Mesendoderm (in vitro differentiated cells): Measurements from ENCODE around the gene FBXO27.
A peak's percentile ranks its signal among the peaks of the same experiment; 100 is the strongest.

Experiments
- DNase-seq: peaks from one replicate; pipeline ENCODE4 v3.0.0; 2013
- H2AK5ac ChIP-seq: 2 replicates; pipeline ENCODE4 v1.6.1; 2013; ENCODE audit warnings: low read length, inconsistent platforms
- H2BK120ac ChIP-seq: 2 replicates; pipeline ENCODE4 v1.6.1; 2013; ENCODE audit warnings: low read depth, mild to moderate bottlenecking, low read length, moderate library complexity, mixed read lengths
- H2BK15ac ChIP-seq: replicated peaks from 2 replicates; pipeline ENCODE4 v1.6.1; 2013; ENCODE audit warnings: low read depth, mild to moderate bottlenecking, moderate library complexity
- H2BK5ac ChIP-seq: 2 replicates; pipeline ENCODE4 v1.6.1; 2013; ENCODE audit warnings: low read length, inconsistent platforms
- H3K18ac ChIP-seq: 2 replicates; pipeline ENCODE4 v1.6.1; 2013; ENCODE audit warnings: mild to moderate bottlenecking, low read length, mixed read lengths
- H3K23ac ChIP-seq: one replicate; pipeline ENCODE4 v1.6.1; 2013; ENCODE audit warnings: low read length
- H3K27ac ChIP-seq: 2 replicates; pipeline ENCODE4 v1.5.1; 2013; ENCODE audit warnings: low read depth, mild to moderate bottlenecking, inconsistent platforms, low read length, moderate library complexity
- H3K27me3 ChIP-seq: 2 replicates; pipeline ENCODE4 v1.6.1; 2013; ENCODE audit warnings: low read length, control low read depth, mild to moderate bottlenecking, inconsistent platforms; ENCODE audit not compliant: insufficient read depth, poor library complexity
- H3K36me3 ChIP-seq: 2 replicates; pipeline ENCODE4 v1.6.1; 2013; ENCODE audit warnings: low read length, inconsistent platforms; ENCODE audit not compliant: control insufficient read depth, insufficient read depth
- H3K4ac ChIP-seq: one replicate; pipeline ENCODE4 v1.6.1; 2013; ENCODE audit warnings: low read depth, mild to moderate bottlenecking, low read length, moderate library complexity
- H3K4me1 ChIP-seq: 2 replicates; pipeline ENCODE4 v1.6.1; 2013; ENCODE audit warnings: low read depth, low read length, inconsistent platforms; ENCODE audit not compliant: control insufficient read depth
- H3K4me2 ChIP-seq: 2 replicates; pipeline ENCODE4 v1.6.1; 2013; ENCODE audit warnings: low read length
- H3K4me3 ChIP-seq: 2 replicates; pipeline ENCODE4 v1.5.1; 2013; ENCODE audit warnings: mild to moderate bottlenecking, low read length
- H3K56ac ChIP-seq: one replicate; pipeline ENCODE4 v1.6.1; 2013; ENCODE audit warnings: low read length
- H3K79me1 ChIP-seq: 2 replicates; pipeline ENCODE4 v1.6.1; 2013; ENCODE audit warnings: low read length, inconsistent platforms
- H3K79me2 ChIP-seq: 2 replicates; pipeline ENCODE4 v1.6.1; 2013; ENCODE audit warnings: mild to moderate bottlenecking, low read length; ENCODE audit not compliant: control insufficient read depth, insufficient read depth
- H3K9ac ChIP-seq: 2 replicates; pipeline ENCODE4 v1.6.1; 2013; ENCODE audit warnings: low read length, inconsistent platforms
- H4K5ac ChIP-seq: one replicate; pipeline ENCODE4 v1.6.1; 2013; ENCODE audit warnings: low read length
- H4K8ac ChIP-seq: one replicate; pipeline ENCODE4 v1.6.1; 2013; ENCODE audit warnings: low read depth, mild to moderate bottlenecking, control low read depth, low read length, moderate library complexity
- WGBS: extraction: QIAGEN DNeasy Blood & Tissue Kit; methylation state at CpG from one replicate; pipeline ENCODE4 v1.1.7; 2013; ENCODE audit warnings: low lambda C conversion rate, missing lambda C conversion rate; ENCODE audit not compliant: insufficient coverage; ENCODE audit errors: extremely low coverage; 5-methylcytosine and 5-hydroxymethylcytosine counted together

FBXO27 gene

DNA sequence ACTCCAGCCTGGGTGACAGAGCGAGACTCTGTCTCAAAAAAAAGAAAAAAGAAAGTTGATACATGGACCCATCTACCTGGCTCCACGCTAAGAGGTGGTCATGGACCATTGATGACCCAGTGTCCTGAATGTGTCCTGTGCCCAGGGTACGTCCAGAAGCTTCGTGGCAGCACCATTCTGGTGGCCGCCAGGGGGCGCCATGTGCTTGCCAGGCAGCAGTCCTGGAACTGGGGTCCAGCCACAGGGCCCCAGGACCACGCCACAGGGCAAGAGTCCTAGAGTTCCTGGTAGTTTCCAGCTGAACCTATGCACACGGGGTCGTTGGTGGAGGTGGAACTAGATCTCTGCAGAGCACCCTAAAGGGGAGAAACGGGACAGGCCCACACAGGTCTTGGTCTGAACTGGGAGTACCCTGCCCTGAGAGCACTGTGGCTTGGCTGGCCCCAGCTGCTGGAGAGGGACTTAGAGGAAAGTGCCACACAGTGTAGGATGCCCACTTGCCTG is 19.9 kb upstream of the FBXO27 start:
- no peak overlapping the region for H3K9ac ChIP-seq
- H3K27me3 ChIP-seq: no peaks in the 10 kb centered on the region
- no peaks in the 10 kb centered on the region for H3K4me1 ChIP-seq
- peak; percentile 68 for DNase-seq
- H3K79me2 ChIP-seq: no peaks in the 10 kb centered on the region
- no peak overlapping the region for H3K4me2 ChIP-seq
- no peak overlapping the region for H3K23ac ChIP-seq
- H2AK5ac ChIP-seq: no peak overlapping the region
- H3K18ac ChIP-seq: no peak overlapping the region
- H3K4ac ChIP-seq: no peak overlapping the region
- no peak overlapping the region for H4K8ac ChIP-seq
- no peak overlapping the region for H3K4me3 ChIP-seq
- no peak overlapping the region for H2BK5ac ChIP-seq
- no peaks in the 10 kb centered on the region for H3K79me1 ChIP-seq
- H2BK120ac ChIP-seq: no peak overlapping the region
- H2BK15ac ChIP-seq: no peak overlapping the region
- H3K56ac ChIP-seq: no peak overlapping the region
- no CpG with 5 or more reads among the region's 10 CpGs for WGBS
- no peak overlapping the region for H4K5ac ChIP-seq
- no peak overlapping the region for H3K27ac ChIP-seq
- H3K36me3 ChIP-seq: no peaks in the 10 kb centered on the region

GRCh38 chr19:39047073-39047472 is 14.7 kb upstream of the FBXO27 start:
- H3K27ac ChIP-seq: no peak overlapping the region
- WGBS: no CpG with 5 or more reads among the region's 2 CpGs
- H3K36me3 ChIP-seq: no peaks in the 10 kb centered on the region
- H3K9ac ChIP-seq: no peak overlapping the region
- no peaks in the 10 kb centered on the region for H3K4me1 ChIP-seq
- no peak overlapping the region for H4K5ac ChIP-seq
- no peak overlapping the region for H3K4me2 ChIP-seq
- no peak overlapping the region for H3K23ac ChIP-seq
- H3K79me2 ChIP-seq: no peaks in the 10 kb centered on the region
- no peaks in the 10 kb centered on the region for H3K27me3 ChIP-seq
- no peak overlapping the region for H3K18ac ChIP-seq
- DNase-seq: no peak
- H3K4me3 ChIP-seq: no peak overlapping the region
- no peak overlapping the region for H3K4ac ChIP-seq
- H2BK15ac ChIP-seq: no peak overlapping the region
- H2BK120ac ChIP-seq: no peak overlapping the region
- no peak overlapping the region for H4K8ac ChIP-seq
- no peak overlapping the region for H2AK5ac ChIP-seq
- H2BK5ac ChIP-seq: no peak overlapping the region
- H3K56ac ChIP-seq: no peak overlapping the region
- H3K79me1 ChIP-seq: no peaks in the 10 kb centered on the region

GRCh38 chr19:39046037-39046821 is 13.9 kb upstream of the FBXO27 start:
- Histone ChIP-seq H3K23ac (no peak overlapping the region), H3K36me3 (no peaks in the 10 kb centered on the region), H3K27ac (no peak overlapping the region), H3K27me3 (no peaks in the 10 kb centered on the region), H4K8ac (no peak overlapping the region), H3K4me2 (no peak overlapping the region), H3K4ac (no peak overlapping the region), H3K56ac (no peak overlapping the region), H2AK5ac (no peak overlapping the region), H3K9ac (no peak overlapping the region), H4K5ac (no peak overlapping the region), H3K79me2 (no peaks in the 10 kb centered on the region), H3K4me3 (no peak overlapping the region), H2BK120ac (no peak overlapping the region), H2BK15ac (no peak overlapping the region), H3K18ac (no peak overlapping the region), H2BK5ac (no peak overlapping the region), H3K79me1 (no peaks in the 10 kb centered on the region), H3K4me1 (no peaks in the 10 kb centered on the region)
- WGBS: no CpG with 5 or more reads among the region's 7 CpGs
- peak; percentile 57 for DNase-seq

DNA sequence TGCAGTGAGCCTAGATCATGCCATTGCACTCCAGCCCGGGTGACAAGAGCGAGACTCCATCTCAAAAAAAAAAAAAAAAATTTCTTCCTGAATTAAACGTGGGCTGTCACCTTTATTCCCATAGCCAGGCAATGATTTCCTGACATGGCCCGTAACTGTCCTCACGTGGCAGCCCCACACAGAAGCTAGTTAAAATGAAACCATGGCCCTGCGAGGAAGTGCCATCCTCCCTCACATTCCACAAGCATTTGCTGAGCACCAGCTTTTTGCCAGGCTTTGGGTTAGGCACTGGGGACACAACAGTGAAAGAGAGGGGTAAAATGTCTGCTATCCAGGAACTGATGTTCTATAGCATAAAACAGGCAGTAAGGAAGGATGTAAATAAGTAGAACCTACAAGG is 13.2 kb upstream of the FBXO27 start:
- Histone ChIP-seq H3K27me3 (no peaks in the 10 kb centered on the region), H3K18ac (no peak overlapping the region), H3K4ac (no peak overlapping the region), H3K56ac (no peak overlapping the region), H2BK15ac (no peak overlapping the region), H3K4me2 (no peak overlapping the region), H2BK5ac (no peak overlapping the region), H3K4me1 (no peaks in the 10 kb centered on the region), H3K36me3 (no peaks in the 10 kb centered on the region), H3K79me2 (no peaks in the 10 kb centered on the region), H3K9ac (no peak overlapping the region), H2BK120ac (no peak overlapping the region), H4K5ac (no peak overlapping the region), H3K4me3 (no peak overlapping the region), H3K79me1 (no peaks in the 10 kb centered on the region), H2AK5ac (no peak overlapping the region), H3K27ac (no peak overlapping the region), H4K8ac (no peak overlapping the region), H3K23ac (no peak overlapping the region)
- no CpG with 5 or more reads among the region's 6 CpGs for WGBS
- DNase-seq: no peak

GRCh38 chr19:39038098-39038497 is 5.7 kb upstream of the FBXO27 start:
- no peak overlapping the region for H3K27ac ChIP-seq
- peak; percentile 81 for DNase-seq
- no peak overlapping the region for H2AK5ac ChIP-seq
- H3K18ac ChIP-seq: no peak overlapping the region
- H3K4me1 ChIP-seq: no peaks in the 10 kb centered on the region
- H3K36me3 ChIP-seq: no peaks in the 10 kb centered on the region
- no peak overlapping the region for H3K9ac ChIP-seq
- H3K27me3 ChIP-seq: no peaks in the 10 kb centered on the region
- H3K79me2 ChIP-seq: no peaks in the 10 kb centered on the region
- no peak overlapping the region for H2BK15ac ChIP-seq
- no peak overlapping the region for H2BK120ac ChIP-seq
- no peak overlapping the region for H3K23ac ChIP-seq
- H4K5ac ChIP-seq: no peak overlapping the region
- H3K56ac ChIP-seq: peak overlapping the region; percentile 30
- H3K4me3 ChIP-seq: no peak overlapping the region
- no peaks in the 10 kb centered on the region for H3K79me1 ChIP-seq
- WGBS: no CpG with 5 or more reads among the region's 9 CpGs
- no peak overlapping the region for H3K4me2 ChIP-seq
- no peak overlapping the region for H2BK5ac ChIP-seq
- H3K4ac ChIP-seq: no peak overlapping the region
- H4K8ac ChIP-seq: no peak overlapping the region

- Histone ChIP-seq H3K4me2 (no peak overlapping the region), H4K8ac (no peak overlapping the region), H3K4ac (no peak overlapping the region), H3K27me3 (no peaks in the 10 kb centered on the region), H3K79me2 (no peaks in the 10 kb centered on the region), H3K18ac (no peak overlapping the region), H3K27ac (no peak overlapping the region), H3K36me3 (no peaks in the 10 kb centered on the region), H2BK15ac (no peak overlapping the region), H3K9ac (no peak overlapping the region), H2BK5ac (no peak overlapping the region), H3K56ac (no peak overlapping the region), H2AK5ac (no peak overlapping the region), H3K79me1 (no peaks in the 10 kb centered on the region), H3K23ac (no peak overlapping the region), H3K4me1 (no peaks in the 10 kb centered on the region), H2BK120ac (no peak overlapping the region), H3K4me3 (no peak overlapping the region), H4K5ac (no peak overlapping the region)
- no CpG with 5 or more reads among the region's 2 CpGs for WGBS
- DNase-seq: no peak
These were observed 4.8 kb upstream of the FBXO27 start for GRCh38 chr19:39037194-39037593.
